GM19238 (cell line): Measurements from ENCODE around the gene COL2A1.

Experiments
- DNase-seq: peaks from one replicate; pipeline ENCODE4 v3.0.0; 2011; ENCODE audit warnings: low spot score; ENCODE audit not compliant: insufficient read length

COL2A1 gene

GRCh38 chr12:47946413-47947323 lies 57.6 kb downstream of the COL2A1 start:
- no peak for DNase-seq

GRCh38 chr12:47945341-47945728 lies 58.9 kb downstream of the COL2A1 start:
- no peak for DNase-seq

- no peak for DNase-seq
Measured at GRCh38 chr12:47944685-47945340, 59.5 kb downstream of the COL2A1 start.

- DNase-seq: no peak
Measured at GRCh38 chr12:47943623-47944340, 60.5 kb downstream of the COL2A1 start.

- DNase-seq: no peak
Measured at GRCh38 chr12:47942614-47943225, 61.6 kb downstream of the COL2A1 start.

- peak; percentile 38 for DNase-seq
Measured at GRCh38 chr12:47941871-47942613, 62.2 kb downstream of the COL2A1 start.

GRCh38 chr12:47941475-47941780 lies 62.8 kb downstream of the COL2A1 start:
- DNase-seq: no peak

GRCh38 chr12:47940773-47941474 lies 63.4 kb downstream of the COL2A1 start:
- DNase-seq: no peak

- no peak for DNase-seq
Measured at GRCh38 chr12:47939009-47939601, 65.2 kb downstream of the COL2A1 start.

GRCh38 chr12:47938594-47938993 lies 65.7 kb downstream of the COL2A1 start:
- no peak for DNase-seq

GRCh38 chr12:47938093-47938492 lies 66.2 kb downstream of the COL2A1 start:
- no peak for DNase-seq

- DNase-seq: no peak
Measured at GRCh38 chr12:47935184-47935583, 69.1 kb downstream of the COL2A1 start.

GRCh38 chr12:47931187-47931586 lies 73.1 kb downstream of the COL2A1 start:
- DNase-seq: no peak

GRCh38 chr12:47930634-47931033 lies 73.6 kb downstream of the COL2A1 start:
- no peak for DNase-seq

- no peak for DNase-seq
Measured at GRCh38 chr12:47927346-47927745, 76.9 kb downstream of the COL2A1 start.
